Neuronal stem cell (in vitro differentiated cells): ENCODE results near the gene CAPNS1.

Experiments used
- DNase-seq: peaks from one replicate; pipeline ENCODE4 v3.0.0-alpha.2; 2013; ENCODE audit warnings: low spot score
- H2AFZ ChIP-seq: one replicate; pipeline ENCODE4 v1.6.1; 2013; ENCODE audit warnings: mild to moderate bottlenecking, low read length, inconsistent platforms
- H2AK5ac ChIP-seq: 2 replicates; pipeline ENCODE4 v1.6.1; 2013; ENCODE audit warnings: low read depth, mild to moderate bottlenecking, inconsistent platforms, low read length, moderate library complexity, mixed read lengths
- H2BK120ac ChIP-seq: 2 replicates; pipeline ENCODE4 v1.6.1; 2013; ENCODE audit warnings: low read depth, mild to moderate bottlenecking, inconsistent platforms, low read length, moderate library complexity, mixed read lengths
- H2BK12ac ChIP-seq: one replicate; pipeline ENCODE4 v1.6.1; 2013; ENCODE audit warnings: low read length, inconsistent platforms
- H2BK15ac ChIP-seq: 2 replicates; pipeline ENCODE4 v1.6.1; 2013; ENCODE audit warnings: mild to moderate bottlenecking, low read length, inconsistent platforms, mixed read lengths
- H2BK5ac ChIP-seq: one replicate; pipeline ENCODE4 v1.6.1; 2013; ENCODE audit warnings: inconsistent platforms, mild to moderate bottlenecking, low read length, moderate library complexity
- H3K14ac ChIP-seq: one replicate; pipeline ENCODE4 v1.6.1; 2013; ENCODE audit warnings: low read length, inconsistent platforms
- H3K18ac ChIP-seq: 2 replicates; pipeline ENCODE4 v1.6.1; 2013; ENCODE audit warnings: low read length, inconsistent platforms
- H3K23ac ChIP-seq: 2 replicates; pipeline ENCODE4 v1.6.1; 2013; ENCODE audit warnings: low read depth, mild to moderate bottlenecking, mixed read lengths, low read length, inconsistent platforms; ENCODE audit not compliant: poor library complexity
- H3K27ac ChIP-seq: replicated peaks from 3 replicates; pipeline ENCODE4 v1.5.1; 2013; ENCODE audit warnings: low read length, inconsistent platforms
- H3K27me3 ChIP-seq, 3 experiments: 2 replicates each; pipeline ENCODE4 v1.6.1; 2013; ENCODE audit warnings: low read length in 3 of 3, mild to moderate bottlenecking in 2 of 3, inconsistent platforms in 1 of 3, low read depth in 1 of 3, mixed read lengths in 1 of 3, moderate library complexity in 1 of 3; ENCODE audit not compliant: control insufficient read depth in 3 of 3, insufficient read depth in 3 of 3
- H3K36me3 ChIP-seq, 2 donors: replicated peaks in 1 of 2; 2 replicates each; pipeline ENCODE4 v1.6.1; 2013; ENCODE audit warnings: low read length in 2 of 2; ENCODE audit not compliant: control insufficient read depth in 2 of 2, insufficient read depth in 2 of 2
- H3K4ac ChIP-seq: 2 replicates; pipeline ENCODE4 v1.6.1; 2013; ENCODE audit warnings: inconsistent platforms, mild to moderate bottlenecking, low read length, moderate library complexity
- H3K4me1 ChIP-seq, 2 donors: 1 replicate in 1 of 2; 2 replicates in 1 of 2; pipeline ENCODE4 v1.6.1; 2013; ENCODE audit warnings: low read length in 2 of 2, low read depth in 1 of 2; ENCODE audit not compliant: control insufficient read depth in 2 of 2, insufficient read depth in 1 of 2
- H3K4me2 ChIP-seq: one replicate; pipeline ENCODE4 v1.6.1; 2013; ENCODE audit warnings: mild to moderate bottlenecking, low read length, inconsistent platforms; ENCODE audit not compliant: insufficient read depth, poor library complexity, severe bottlenecking
- H3K4me3 ChIP-seq, 2 donors: 2 replicates each; pipeline ENCODE4 v1.5.1; 2013; ENCODE audit warnings: low read length in 2 of 2, mild to moderate bottlenecking in 2 of 2, inconsistent platforms in 1 of 2, moderate library complexity in 1 of 2
- H3K79me1 ChIP-seq: one replicate; pipeline ENCODE4 v1.6.1; 2013; ENCODE audit warnings: low read depth, mild to moderate bottlenecking, inconsistent platforms, low read length, moderate library complexity
- H3K9ac ChIP-seq: one replicate; pipeline ENCODE4 v1.6.1; 2013; ENCODE audit warnings: mild to moderate bottlenecking, low read depth, low read length, inconsistent platforms; ENCODE audit not compliant: poor library complexity
- H3K9me3 ChIP-seq, 2 donors: replicated peaks in 1 of 2; 2 replicates each; pipeline versions ENCODE3 to v1.6.1; 2013; ENCODE audit warnings: low read length in 2 of 2, mild to moderate bottlenecking in 2 of 2, inconsistent platforms in 1 of 2, low read depth in 1 of 2, mixed read lengths in 1 of 2, moderate library complexity in 1 of 2; ENCODE audit not compliant: control insufficient read depth in 2 of 2, insufficient read depth in 1 of 2
- H4K8ac ChIP-seq: one replicate; pipeline ENCODE4 v1.6.1; 2013; ENCODE audit warnings: low read depth, mild to moderate bottlenecking, inconsistent platforms, low read length, moderate library complexity
- H4K91ac ChIP-seq: one replicate; pipeline ENCODE4 v1.6.1; 2013; ENCODE audit warnings: low read length, low read depth, mild to moderate bottlenecking, inconsistent platforms; ENCODE audit not compliant: poor library complexity
- WGBS, 2 donors: extraction: QIAGEN DNeasy Blood & Tissue Kit; methylation state at CpG; one replicate each; pipeline ENCODE4 v1.1.7; 2013; ENCODE audit warnings: missing lambda C conversion rate in 2 of 2, mixed read lengths in 1 of 2; ENCODE audit not compliant: insufficient read length in 2 of 2, insufficient replicate concordance in 1 of 2; ENCODE audit errors: extremely low coverage in 2 of 2; 5-methylcytosine and 5-hydroxymethylcytosine counted together

CAPNS1 gene

GRCh38 chr19:36120092-36120983 is 19.5 kb upstream of the CAPNS1 start:
- Histone ChIP-seq H3K4me3 (no peak overlapping the region), H3K4me1 (peaks cover 2 to 12% of the 10 kb centered on the region in 2 donors), H2BK5ac (peak overlapping the region; percentile 85), H2BK12ac (peak overlapping the region; percentile 63), H3K4me2 (peak overlapping the region; percentile 23), H3K79me1 (peaks cover 14% of the 10 kb centered on the region), H3K18ac (peak overlapping the region; percentile 44), H2BK120ac (peak overlapping the region; percentile 18), H3K36me3 (peaks cover 27 to 84% of the 10 kb centered on the region in 2 donors), H4K8ac (peak overlapping the region; percentile 82), H2AK5ac (peak overlapping the region; percentile 92), H3K23ac (peak overlapping the region; percentile 43), H4K91ac (no peak overlapping the region), H3K27ac (no peak overlapping the region), H3K4ac (no peak overlapping the region), H2AFZ (no peak overlapping the region), H3K9ac (peak overlapping the region; percentile 70), H3K27me3 (no peaks in the 10 kb centered on the region), H3K14ac (peak overlapping the region; percentile 87), H2BK15ac (peak overlapping the region; percentile 17), H3K9me3 (no peaks in the 10 kb centered on the region)
- DNase-seq: no peak
- no CpG with 5 or more reads among the region's 26 CpGs for WGBS, 2 donors

- no peaks in the 10 kb centered on the region for H3K9me3 ChIP-seq
- peak overlapping the region; percentile 87 for H3K14ac ChIP-seq
- peaks cover 14% of the 10 kb centered on the region for H3K79me1 ChIP-seq
- no peak overlapping the region for H2AFZ ChIP-seq
- no peak overlapping the region for H2BK12ac ChIP-seq
- peak overlapping the region; percentile 70 for H3K9ac ChIP-seq
- H3K27me3 ChIP-seq: no peaks in the 10 kb centered on the region
- H2BK120ac ChIP-seq: peak overlapping the region; percentile 18
- H4K91ac ChIP-seq: no peak overlapping the region
- WGBS, 2 donors: no CpG with 5 or more reads among the region's 18 CpGs
- no peak overlapping the region for H3K4ac ChIP-seq
- no peak overlapping the region for H3K4me3 ChIP-seq
- peak overlapping the region; percentile 82 for H4K8ac ChIP-seq
- H2AK5ac ChIP-seq: no peak overlapping the region
- H2BK15ac ChIP-seq: no peak overlapping the region
- H3K23ac ChIP-seq: peak overlapping the region; percentile 43
- H3K4me1 ChIP-seq: peaks cover 1 to 10% of the 10 kb centered on the region in 2 donors
- H3K4me2 ChIP-seq: no peak overlapping the region
- peak overlapping the region; percentile 85 for H2BK5ac ChIP-seq
- peaks cover 34 to 90% of the 10 kb centered on the region in 2 donors for H3K36me3 ChIP-seq
- H3K18ac ChIP-seq: no peak overlapping the region
- DNase-seq: no peak
- no peak overlapping the region for H3K27ac ChIP-seq
These were observed 18.9 kb upstream of the CAPNS1 start for GRCh38 chr19:36120984-36121358.

- no peak overlapping the region for H2AFZ ChIP-seq
- no peak overlapping the region for H3K4ac ChIP-seq
- no peak for DNase-seq
- no peak overlapping the region for H3K4me3 ChIP-seq
- H3K18ac ChIP-seq: no peak overlapping the region
- peak overlapping the region; percentile 20 for H3K23ac ChIP-seq
- H3K4me1 ChIP-seq: peaks cover 0 to 6% of the 10 kb centered on the region in 2 donors
- H2AK5ac ChIP-seq: no peak overlapping the region
- peak overlapping the region; percentile 13 for H2BK5ac ChIP-seq
- peaks cover 14% of the 10 kb centered on the region for H3K79me1 ChIP-seq
- H2BK12ac ChIP-seq: no peak overlapping the region
- no peak overlapping the region for H4K8ac ChIP-seq
- H3K9me3 ChIP-seq: no peaks in the 10 kb centered on the region
- H3K9ac ChIP-seq: no peak overlapping the region
- no CpG with 5 or more reads among the region's 49 CpGs for WGBS, 2 donors
- H2BK120ac ChIP-seq: no peak overlapping the region
- H3K14ac ChIP-seq: no peak overlapping the region
- no peak overlapping the region for H4K91ac ChIP-seq
- H3K27ac ChIP-seq: no peak overlapping the region
- peaks cover 31 to 86% of the 10 kb centered on the region in 2 donors for H3K36me3 ChIP-seq
- H3K27me3 ChIP-seq: no peaks in the 10 kb centered on the region
- no peak overlapping the region for H3K4me2 ChIP-seq
- H2BK15ac ChIP-seq: no peak overlapping the region
These were observed 18.3 kb upstream of the CAPNS1 start for GRCh38 chr19:36121486-36122124.

- Histone ChIP-seq H3K4me3 (no peak overlapping the region), H3K18ac (no peak overlapping the region), H3K4me1 (peaks cover 0 to 2% of the 10 kb centered on the region in 2 donors), H3K36me3 (peaks cover 23 to 49% of the 10 kb centered on the region in 2 donors), H2AFZ (no peak overlapping the region), H3K79me1 (peaks cover 5% of the 10 kb centered on the region), H2BK120ac (no peak overlapping the region), H2BK12ac (no peak overlapping the region), H2BK15ac (no peak overlapping the region), H3K4ac (no peak overlapping the region), H3K23ac (no peak overlapping the region), H4K8ac (no peak overlapping the region), H3K9me3 (no peaks in the 10 kb centered on the region), H3K27ac (no peak overlapping the region), H3K27me3 (no peaks in the 10 kb centered on the region), H3K9ac (no peak overlapping the region), H3K4me2 (no peak overlapping the region), H3K14ac (no peak overlapping the region), H2BK5ac (no peak overlapping the region), H2AK5ac (no peak overlapping the region), H4K91ac (no peak overlapping the region)
- no peak for DNase-seq
- no CpG with 5 or more reads among the region's 9 CpGs for WGBS, 2 donors
These were observed 14.3 kb upstream of the CAPNS1 start for GRCh38 chr19:36125557-36125956.
